ENCODE data around the gene FBXO10.

FBXO10 gene, protein sequence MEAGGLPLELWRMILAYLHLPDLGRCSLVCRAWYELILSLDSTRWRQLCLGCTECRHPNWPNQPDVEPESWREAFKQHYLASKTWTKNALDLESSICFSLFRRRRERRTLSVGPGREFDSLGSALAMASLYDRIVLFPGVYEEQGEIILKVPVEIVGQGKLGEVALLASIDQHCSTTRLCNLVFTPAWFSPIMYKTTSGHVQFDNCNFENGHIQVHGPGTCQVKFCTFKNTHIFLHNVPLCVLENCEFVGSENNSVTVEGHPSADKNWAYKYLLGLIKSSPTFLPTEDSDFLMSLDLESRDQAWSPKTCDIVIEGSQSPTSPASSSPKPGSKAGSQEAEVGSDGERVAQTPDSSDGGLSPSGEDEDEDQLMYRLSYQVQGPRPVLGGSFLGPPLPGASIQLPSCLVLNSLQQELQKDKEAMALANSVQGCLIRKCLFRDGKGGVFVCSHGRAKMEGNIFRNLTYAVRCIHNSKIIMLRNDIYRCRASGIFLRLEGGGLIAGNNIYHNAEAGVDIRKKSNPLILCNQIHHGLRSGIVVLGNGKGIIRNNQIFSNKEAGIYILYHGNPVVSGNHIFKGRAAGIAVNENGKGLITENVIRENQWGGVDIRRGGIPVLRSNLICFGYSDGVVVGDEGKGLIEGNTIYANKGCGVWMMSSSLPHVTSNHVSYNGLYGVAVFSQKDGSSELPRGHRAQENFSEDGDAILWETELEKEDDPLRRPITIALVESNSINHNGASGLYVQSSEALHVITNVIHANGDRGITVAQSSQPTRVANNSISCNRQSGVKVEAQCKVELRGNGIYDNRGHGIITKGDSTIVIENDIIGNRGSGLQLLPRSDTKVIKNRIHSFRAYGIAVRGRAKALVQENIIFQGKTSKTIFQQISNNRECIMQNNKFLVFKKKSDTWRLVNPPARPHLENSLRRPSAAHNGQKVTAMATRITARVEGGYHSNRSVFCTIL

GRCh38 chr9:37575921-37576721 is at the start of gene FBXO10:
Gene FBXO10, minus strand, starts transcription at chr9:37576380. Its CDS starts 34,612 bp downstream, at chr9:37541768.
- Histone ChIP-seq H3K9me3 (ENCODE audit: control insufficient read depth in 1 of 2, low read length in 2 of 2) (no peaks in the 10 kb centered on the region), H3K4me1 (ENCODE audit: control insufficient read depth in 1 of 2, insufficient read depth in 2 of 2, low read length in 2 of 2) (peaks cover 18 to 27% of the 10 kb centered on the region in 2 donors), H3K9ac (ENCODE audit: low read depth in 1 of 2, low read length in 2 of 2) (peak within 1 kb of the TSS; percentile 51 to 82), H3K36me3 (ENCODE audit: control insufficient read depth in 1 of 2, insufficient read depth in 2 of 2, low read length in 2 of 2) (peaks cover 0 to 6% of the 10 kb centered on the region in 2 donors), H3K27ac (ENCODE audit: low read depth, low read length) (peak within 1 kb of the TSS; percentile 23), H3K4me3 (ENCODE audit: low read depth in 1 of 2, low read length in 2 of 2) (peak within 1 kb of the TSS; percentile 72 to 73), H3K27me3 (ENCODE audit: control insufficient read depth in 1 of 2, insufficient read depth in 2 of 2, low read length in 2 of 2) (no peaks in the 10 kb centered on the region)

GRCh38 chr9:37625758-37626147 is 49.6 kb upstream of the FBXO10 start:
- Histone ChIP-seq H3K27me3 (ENCODE audit: control insufficient read depth in 1 of 2, insufficient read depth in 2 of 2, low read length in 2 of 2) (no peaks in the 10 kb centered on the region), H3K27ac (ENCODE audit: low read depth, low read length) (no peak overlapping the region), H3K4me1 (ENCODE audit: control insufficient read depth in 1 of 2, insufficient read depth in 2 of 2, low read length in 2 of 2) (no peaks in the 10 kb centered on the region), H3K9ac (ENCODE audit: low read depth in 1 of 2, low read length in 2 of 2) (no peak overlapping the region), H3K9me3 (ENCODE audit: control insufficient read depth in 1 of 2, low read length in 2 of 2) (no peaks in the 10 kb centered on the region), H3K36me3 (ENCODE audit: control insufficient read depth in 1 of 2, insufficient read depth in 2 of 2, low read length in 2 of 2) (no peaks in the 10 kb centered on the region), H3K4me3 (ENCODE audit: low read depth in 1 of 2, low read length in 2 of 2) (no peak overlapping the region)

GRCh38 chr9:37625036-37625757 is 49.0 kb upstream of the FBXO10 start:
- no peaks in the 10 kb centered on the region for H3K4me1 ChIP-seq (ENCODE audit: control insufficient read depth in 1 of 2, insufficient read depth in 2 of 2, low read length in 2 of 2)
- no peak overlapping the region for H3K4me3 ChIP-seq (ENCODE audit: low read depth in 1 of 2, low read length in 2 of 2)
- no peak overlapping the region for H3K9ac ChIP-seq (ENCODE audit: low read depth in 1 of 2, low read length in 2 of 2)
- H3K9me3 ChIP-seq (ENCODE audit: control insufficient read depth in 1 of 2, low read length in 2 of 2) = no peaks in the 10 kb centered on the region
- H3K27me3 ChIP-seq (ENCODE audit: control insufficient read depth in 1 of 2, insufficient read depth in 2 of 2, low read length in 2 of 2) = no peaks in the 10 kb centered on the region
- H3K27ac ChIP-seq (ENCODE audit: low read depth, low read length) = no peak overlapping the region
- no peaks in the 10 kb centered on the region for H3K36me3 ChIP-seq (ENCODE audit: control insufficient read depth in 1 of 2, insufficient read depth in 2 of 2, low read length in 2 of 2)

DNA sequence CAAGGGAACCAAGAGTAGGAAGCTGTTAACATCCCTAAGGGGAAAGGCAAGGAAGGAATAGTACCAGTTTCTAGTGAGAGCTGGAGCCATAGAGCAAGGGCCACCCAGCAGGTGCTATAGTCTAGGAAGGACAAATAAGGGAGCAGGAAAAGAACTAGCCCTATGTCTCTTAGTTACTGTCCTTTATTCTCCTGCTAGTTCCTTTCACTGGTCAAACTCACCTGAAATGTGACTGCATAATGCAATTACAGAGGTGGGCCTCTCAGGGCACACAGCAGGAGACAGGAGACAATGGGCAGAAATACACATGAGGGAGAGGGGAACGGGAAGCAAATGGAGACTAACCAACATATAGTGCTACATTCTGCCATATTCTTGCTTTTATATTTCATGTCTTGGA is 47.9 kb upstream of the FBXO10 start:
- Histone ChIP-seq H3K9ac (ENCODE audit: low read depth in 1 of 2, low read length in 2 of 2) (no peak overlapping the region), H3K4me1 (ENCODE audit: control insufficient read depth in 1 of 2, insufficient read depth in 2 of 2, low read length in 2 of 2) (no peaks in the 10 kb centered on the region), H3K27ac (ENCODE audit: low read depth, low read length) (no peak overlapping the region), H3K27me3 (ENCODE audit: control insufficient read depth in 1 of 2, insufficient read depth in 2 of 2, low read length in 2 of 2) (no peaks in the 10 kb centered on the region), H3K9me3 (ENCODE audit: control insufficient read depth in 1 of 2, low read length in 2 of 2) (no peaks in the 10 kb centered on the region), H3K4me3 (ENCODE audit: low read depth in 1 of 2, low read length in 2 of 2) (no peak overlapping the region), H3K36me3 (ENCODE audit: control insufficient read depth in 1 of 2, insufficient read depth in 2 of 2, low read length in 2 of 2) (no peaks in the 10 kb centered on the region)

DNA sequence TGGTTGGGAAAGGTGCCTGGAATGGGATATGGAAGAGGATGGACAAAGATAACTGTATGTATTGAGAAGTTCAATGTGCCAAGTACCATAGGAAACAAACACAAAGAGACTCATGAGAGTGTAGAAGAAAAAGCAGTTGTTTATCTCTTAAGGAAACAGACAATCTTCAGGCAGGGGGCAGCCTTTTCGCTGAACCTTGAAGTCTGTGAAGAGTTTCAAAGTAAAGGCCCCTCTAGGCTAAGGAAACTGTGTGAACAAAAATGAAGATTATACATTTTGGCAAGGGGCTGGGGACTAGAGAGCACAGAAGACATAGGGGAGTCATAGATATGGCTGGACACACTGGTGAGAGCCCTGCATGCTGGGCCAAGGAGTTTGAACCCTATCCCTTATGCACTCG is 47.1 kb upstream of the FBXO10 start:
- Histone ChIP-seq H3K4me1 (ENCODE audit: control insufficient read depth in 1 of 2, insufficient read depth in 2 of 2, low read length in 2 of 2) (no peaks in the 10 kb centered on the region), H3K9me3 (ENCODE audit: control insufficient read depth in 1 of 2, low read length in 2 of 2) (no peaks in the 10 kb centered on the region), H3K27ac (ENCODE audit: low read depth, low read length) (no peak overlapping the region), H3K9ac (ENCODE audit: low read depth in 1 of 2, low read length in 2 of 2) (no peak overlapping the region), H3K27me3 (ENCODE audit: control insufficient read depth in 1 of 2, insufficient read depth in 2 of 2, low read length in 2 of 2) (no peaks in the 10 kb centered on the region), H3K4me3 (ENCODE audit: low read depth in 1 of 2, low read length in 2 of 2) (no peak overlapping the region), H3K36me3 (ENCODE audit: control insufficient read depth in 1 of 2, insufficient read depth in 2 of 2, low read length in 2 of 2) (no peaks in the 10 kb centered on the region)

DNA sequence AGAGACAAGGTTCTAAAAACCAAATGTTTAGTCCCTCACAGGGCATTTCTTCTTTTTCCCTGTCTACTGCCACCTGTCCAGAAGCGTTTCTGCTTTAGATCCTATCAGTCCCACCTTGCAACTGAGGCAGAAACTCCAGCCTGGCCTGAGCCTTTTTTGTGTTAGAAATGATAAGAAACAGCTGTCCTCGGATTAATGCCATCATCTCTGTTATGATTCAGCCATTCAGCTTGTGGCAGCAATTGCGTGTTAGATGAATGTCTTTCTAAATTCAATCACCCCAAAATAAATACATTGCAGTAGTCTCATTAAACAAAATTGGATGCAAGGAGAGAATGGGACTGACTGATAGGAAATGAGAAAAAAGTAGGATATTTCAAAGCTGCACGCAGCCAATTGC is 46.3 kb upstream of the FBXO10 start:
- Histone ChIP-seq H3K9me3 (ENCODE audit: control insufficient read depth in 1 of 2, low read length in 2 of 2) (no peaks in the 10 kb centered on the region), H3K4me1 (ENCODE audit: control insufficient read depth in 1 of 2, insufficient read depth in 2 of 2, low read length in 2 of 2) (no peaks in the 10 kb centered on the region), H3K4me3 (ENCODE audit: low read depth in 1 of 2, low read length in 2 of 2) (no peak overlapping the region), H3K36me3 (ENCODE audit: control insufficient read depth in 1 of 2, insufficient read depth in 2 of 2, low read length in 2 of 2) (no peaks in the 10 kb centered on the region), H3K27ac (ENCODE audit: low read depth, low read length) (no peak overlapping the region), H3K27me3 (ENCODE audit: control insufficient read depth in 1 of 2, insufficient read depth in 2 of 2, low read length in 2 of 2) (no peaks in the 10 kb centered on the region), H3K9ac (ENCODE audit: low read depth in 1 of 2, low read length in 2 of 2) (no peak overlapping the region)

- no peaks in the 10 kb centered on the region for H3K9me3 ChIP-seq (ENCODE audit: control insufficient read depth in 1 of 2, low read length in 2 of 2)
- H3K27ac ChIP-seq (ENCODE audit: low read depth, low read length) = no peak overlapping the region
- H3K4me3 ChIP-seq (ENCODE audit: low read depth in 1 of 2, low read length in 2 of 2) = no peak overlapping the region
- H3K27me3 ChIP-seq (ENCODE audit: control insufficient read depth in 1 of 2, insufficient read depth in 2 of 2, low read length in 2 of 2) = no peaks in the 10 kb centered on the region
- no peak overlapping the region for H3K9ac ChIP-seq (ENCODE audit: low read depth in 1 of 2, low read length in 2 of 2)
- H3K4me1 ChIP-seq (ENCODE audit: control insufficient read depth in 1 of 2, insufficient read depth in 2 of 2, low read length in 2 of 2) = no peaks in the 10 kb centered on the region
- no peaks in the 10 kb centered on the region for H3K36me3 ChIP-seq (ENCODE audit: control insufficient read depth in 1 of 2, insufficient read depth in 2 of 2, low read length in 2 of 2)
Observed at GRCh38 chr9:37621273-37622121, 45.3 kb upstream of the FBXO10 start.

GRCh38 chr9:37620396-37620795 is 44.2 kb upstream of the FBXO10 start:
- H3K9me3 ChIP-seq (ENCODE audit: control insufficient read depth in 1 of 2, low read length in 2 of 2) = no peaks in the 10 kb centered on the region
- H3K9ac ChIP-seq (ENCODE audit: low read depth in 1 of 2, low read length in 2 of 2) = no peak overlapping the region
- H3K27me3 ChIP-seq (ENCODE audit: control insufficient read depth in 1 of 2, insufficient read depth in 2 of 2, low read length in 2 of 2) = no peaks in the 10 kb centered on the region
- H3K4me1 ChIP-seq (ENCODE audit: control insufficient read depth in 1 of 2, insufficient read depth in 2 of 2, low read length in 2 of 2) = no peaks in the 10 kb centered on the region
- H3K4me3 ChIP-seq (ENCODE audit: low read depth in 1 of 2, low read length in 2 of 2) = no peak overlapping the region
- no peaks in the 10 kb centered on the region for H3K36me3 ChIP-seq (ENCODE audit: control insufficient read depth in 1 of 2, insufficient read depth in 2 of 2, low read length in 2 of 2)
- H3K27ac ChIP-seq (ENCODE audit: low read depth, low read length) = no peak overlapping the region

GRCh38 chr9:37619806-37620205 is 43.6 kb upstream of the FBXO10 start:
- no peaks in the 10 kb centered on the region for H3K4me1 ChIP-seq (ENCODE audit: control insufficient read depth in 1 of 2, insufficient read depth in 2 of 2, low read length in 2 of 2)
- no peak overlapping the region for H3K9ac ChIP-seq (ENCODE audit: low read depth in 1 of 2, low read length in 2 of 2)
- H3K4me3 ChIP-seq (ENCODE audit: low read depth in 1 of 2, low read length in 2 of 2) = no peak overlapping the region
- no peaks in the 10 kb centered on the region for H3K9me3 ChIP-seq (ENCODE audit: control insufficient read depth in 1 of 2, low read length in 2 of 2)
- H3K36me3 ChIP-seq (ENCODE audit: control insufficient read depth in 1 of 2, insufficient read depth in 2 of 2, low read length in 2 of 2) = no peaks in the 10 kb centered on the region
- H3K27ac ChIP-seq (ENCODE audit: low read depth, low read length) = no peak overlapping the region
- no peaks in the 10 kb centered on the region for H3K27me3 ChIP-seq (ENCODE audit: control insufficient read depth in 1 of 2, insufficient read depth in 2 of 2, low read length in 2 of 2)
